Measurements from ENCODE around the gene GUCA1A. TPM values are rescaled to one million over a fixed set of nuclear protein-coding genes. Genes with fewer than 3 reads are reported as not detected.

The GUCA1A gene
- total RNA-seq, 4 donors from 2014 or later: 0.83 TPM; not detected in 3

DNA sequence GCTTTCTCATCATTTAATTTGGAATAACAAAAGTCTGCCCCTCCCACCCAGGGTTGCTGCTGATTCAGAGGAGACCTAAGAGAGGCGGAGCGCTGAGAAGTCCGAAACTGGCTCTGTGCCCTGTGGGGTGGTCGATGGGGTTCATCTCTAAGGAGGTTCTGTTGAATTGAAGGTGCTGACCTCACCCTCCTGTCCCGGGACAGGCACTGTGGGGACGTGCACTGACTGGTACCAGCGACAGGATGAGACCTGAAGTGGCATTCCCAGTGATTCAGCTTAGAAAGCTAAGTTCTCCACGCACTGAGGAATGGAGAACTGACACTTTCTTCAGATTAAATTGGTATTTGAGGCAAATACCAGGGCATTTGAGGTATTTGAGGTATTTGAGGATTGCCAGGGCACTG is 20.3 kb downstream of the GUCA1A start:
- Histone ChIP-seq H3K4me1 (no peaks in the 10 kb centered on the region), H3K27ac (no peak overlapping the region), H3K27me3 (no peaks in the 10 kb centered on the region), H3K36me3 (no peaks in the 10 kb centered on the region), H3K4me3 (no peak overlapping the region), H3K9me3 (no peaks in the 10 kb centered on the region)
- intact Hi-C loops (cut with DNase I; ENCODE audit: low total_unique reads): no loop called here
- DNase-seq: no peak
- TF ChIP-seq, protein P1, sequence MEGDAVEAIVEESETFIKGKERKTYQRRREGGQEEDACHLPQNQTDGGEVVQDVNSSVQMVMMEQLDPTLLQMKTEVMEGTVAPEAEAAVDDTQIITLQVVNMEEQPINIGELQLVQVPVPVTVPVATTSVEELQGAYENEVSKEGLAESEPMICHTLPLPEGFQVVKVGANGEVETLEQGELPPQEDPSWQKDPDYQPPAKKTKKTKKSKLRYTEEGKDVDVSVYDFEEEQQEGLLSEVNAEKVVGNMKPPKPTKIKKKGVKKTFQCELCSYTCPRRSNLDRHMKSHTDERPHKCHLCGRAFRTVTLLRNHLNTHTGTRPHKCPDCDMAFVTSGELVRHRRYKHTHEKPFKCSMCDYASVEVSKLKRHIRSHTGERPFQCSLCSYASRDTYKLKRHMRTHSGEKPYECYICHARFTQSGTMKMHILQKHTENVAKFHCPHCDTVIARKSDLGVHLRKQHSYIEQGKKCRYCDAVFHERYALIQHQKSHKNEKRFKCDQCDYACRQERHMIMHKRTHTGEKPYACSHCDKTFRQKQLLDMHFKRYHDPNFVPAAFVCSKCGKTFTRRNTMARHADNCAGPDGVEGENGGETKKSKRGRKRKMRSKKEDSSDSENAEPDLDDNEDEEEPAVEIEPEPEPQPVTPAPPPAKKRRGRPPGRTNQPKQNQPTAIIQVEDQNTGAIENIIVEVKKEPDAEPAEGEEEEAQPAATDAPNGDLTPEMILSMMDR (IDR thresholded peaks at IDR 0.05): no peak
- no peak for TF ChIP-seq POLR2A (IDR thresholded peaks at IDR 0.05)

DNA sequence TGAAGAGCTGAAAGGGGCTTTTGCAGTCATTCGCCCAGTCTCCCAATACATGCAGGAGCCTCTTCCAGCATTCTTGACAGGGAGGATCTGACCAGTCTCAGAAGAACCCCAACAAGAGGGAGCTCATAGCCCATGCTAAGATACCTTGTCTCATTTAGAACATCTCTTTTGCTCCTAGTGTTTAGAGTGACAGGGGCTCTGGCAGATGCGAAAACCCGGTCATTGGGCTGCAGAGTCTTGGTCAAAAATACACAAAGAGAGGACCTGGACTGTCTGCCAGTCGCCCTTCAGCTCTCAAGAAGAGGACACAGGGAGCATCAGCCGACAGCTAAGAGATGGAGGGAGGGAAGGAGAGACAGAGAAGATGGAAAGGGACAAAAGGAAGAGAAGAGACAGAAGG is 20.9 kb downstream of the GUCA1A start:
- no peak overlapping the region for H3K27ac ChIP-seq
- H3K9me3 ChIP-seq: no peaks in the 10 kb centered on the region
- H3K4me3 ChIP-seq: no peak overlapping the region
- TF ChIP-seq POLR2A (IDR thresholded peaks at IDR 0.05): no peak
- TF ChIP-seq, protein P1 (IDR thresholded peaks at IDR 0.05): no peak
- intact Hi-C loops (cut with DNase I; ENCODE audit: low total_unique reads): no loop called here
- DNase-seq: no peak
- no peaks in the 10 kb centered on the region for H3K27me3 ChIP-seq
- H3K4me1 ChIP-seq: no peaks in the 10 kb centered on the region
- no peaks in the 10 kb centered on the region for H3K36me3 ChIP-seq

DNA sequence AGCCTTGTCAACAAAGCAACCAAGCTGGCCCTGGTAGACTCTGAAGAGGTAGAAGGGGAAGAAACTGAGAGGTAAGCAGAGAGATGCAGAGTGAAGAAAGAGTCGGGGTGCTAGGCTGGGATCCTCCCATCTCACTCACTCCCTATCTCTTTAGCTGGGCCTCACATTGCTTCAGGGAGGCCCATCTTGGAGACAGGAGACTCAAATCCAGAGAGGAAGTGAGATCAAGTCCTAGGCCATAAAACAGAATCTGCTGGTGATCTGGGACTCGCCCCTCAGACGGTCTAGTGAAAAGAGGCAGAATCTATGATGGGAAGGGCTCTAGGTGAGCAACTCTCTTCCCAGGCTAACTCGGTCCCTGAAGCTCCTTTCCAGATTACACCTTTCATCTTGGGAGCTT is 22.3 kb downstream of the GUCA1A start:
- intact Hi-C loops (cut with DNase I; ENCODE audit: low total_unique reads): no loop called here
- Histone ChIP-seq H3K27ac (no peak overlapping the region), H3K4me1 (no peaks in the 10 kb centered on the region), H3K36me3 (no peaks in the 10 kb centered on the region), H3K9me3 (no peaks in the 10 kb centered on the region), H3K27me3 (no peaks in the 10 kb centered on the region), H3K4me3 (no peak overlapping the region)
- no peak for TF ChIP-seq POLR2A (IDR thresholded peaks at IDR 0.05)
- TF ChIP-seq, protein P1 (IDR thresholded peaks at IDR 0.05): no peak
- DNase-seq: no peak

DNA sequence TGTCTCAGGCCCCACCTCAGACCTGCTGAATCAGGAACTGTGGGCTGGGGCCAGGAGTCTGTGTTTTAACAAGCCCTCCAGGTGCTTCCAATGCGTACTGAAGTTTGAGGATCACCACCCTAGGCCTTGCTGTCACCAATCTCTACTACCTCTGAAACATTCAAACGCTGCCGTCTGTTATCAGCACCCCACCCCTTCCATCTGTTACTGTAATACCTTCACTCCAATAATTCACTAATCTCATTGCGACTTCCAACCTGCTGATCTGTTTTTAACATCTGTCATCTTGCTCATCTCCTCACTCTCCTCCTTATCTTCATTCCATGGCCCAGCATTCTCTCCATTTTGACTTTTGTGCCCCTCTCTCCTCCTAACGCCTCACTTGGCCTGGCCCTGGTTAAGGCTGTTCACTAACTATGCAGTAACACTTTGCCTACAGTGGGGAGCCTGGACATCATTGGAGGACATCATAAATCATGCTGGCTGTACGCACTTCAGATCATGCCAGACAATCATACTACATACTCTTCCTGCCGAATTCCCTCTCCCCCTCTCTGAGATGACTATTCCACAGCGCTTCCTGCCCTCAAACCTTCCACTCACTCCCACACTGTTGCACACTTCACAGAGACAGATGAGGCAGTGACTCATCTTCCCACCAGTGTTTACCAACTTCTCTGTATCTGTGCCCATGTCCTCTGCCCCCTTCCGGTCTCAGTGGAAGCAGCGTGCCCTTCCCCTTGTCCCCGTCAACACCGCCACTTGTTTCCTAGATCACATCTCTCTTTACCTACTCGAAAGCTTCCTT is 24.6 kb downstream of the GUCA1A start:
- no peak for TF ChIP-seq POLR2A (IDR thresholded peaks at IDR 0.05)
- TF ChIP-seq, protein P1 (IDR thresholded peaks at IDR 0.05): peak in 1 of 4 experiments; percentile 31
- H3K27me3 ChIP-seq: no peaks in the 10 kb centered on the region
- intact Hi-C loops (cut with DNase I; ENCODE audit: low total_unique reads): no loop called here
- no peaks in the 10 kb centered on the region for H3K4me1 ChIP-seq
- DNase-seq: peak; percentile 28 to 70
- no peaks in the 10 kb centered on the region for H3K36me3 ChIP-seq
- H3K9me3 ChIP-seq: no peaks in the 10 kb centered on the region
- H3K4me3 ChIP-seq: no peak overlapping the region
- H3K27ac ChIP-seq: peak overlapping the region; percentile 73 to 80

DNA sequence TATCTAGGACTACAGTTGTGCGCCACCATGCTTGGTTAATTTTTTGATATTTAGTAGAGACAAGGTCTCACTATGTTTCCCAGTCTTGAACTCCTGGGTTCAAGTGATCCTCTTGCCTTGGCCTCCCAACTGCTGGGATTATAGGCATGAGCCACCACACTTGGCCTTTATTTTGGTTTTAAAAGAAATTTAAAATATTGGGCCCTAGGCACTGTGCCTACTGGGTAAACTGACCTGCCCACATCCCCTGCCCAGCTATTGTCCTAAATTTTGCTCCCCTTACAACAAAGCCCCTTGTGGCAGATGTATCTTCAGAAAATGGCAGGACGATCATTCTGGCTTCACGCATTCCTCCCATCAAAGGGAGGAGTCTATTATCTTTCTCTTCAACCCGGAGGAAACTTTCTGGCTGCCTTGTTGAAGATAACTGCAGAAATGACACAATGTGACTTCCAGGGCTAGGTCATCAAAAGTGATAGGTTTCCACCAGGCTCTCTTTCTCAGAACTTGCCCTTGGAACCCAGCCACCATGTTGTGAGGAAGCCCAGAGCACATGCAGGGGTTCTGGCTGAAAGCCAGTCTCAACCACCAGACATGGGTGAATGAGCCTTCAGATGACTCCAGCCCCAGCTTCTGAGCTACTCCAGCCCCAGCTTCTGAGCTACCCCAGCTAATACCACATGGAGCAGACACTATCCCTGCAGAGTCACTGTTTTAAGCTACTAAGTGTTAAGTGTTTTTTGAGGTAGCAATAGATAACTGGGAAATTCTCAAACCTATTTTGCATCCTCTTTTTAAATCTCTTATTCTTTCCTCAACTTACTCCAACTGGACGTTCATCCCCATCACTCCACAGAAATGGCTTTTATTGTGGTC is 26.2 kb downstream of the GUCA1A start:
- Histone ChIP-seq H3K4me3 (no peak overlapping the region), H3K27ac (peak overlapping the region; percentile 73 to 80), H3K27me3 (no peaks in the 10 kb centered on the region), H3K9me3 (no peaks in the 10 kb centered on the region), H3K4me1 (no peaks in the 10 kb centered on the region), H3K36me3 (no peaks in the 10 kb centered on the region)
- intact Hi-C loops (cut with DNase I; ENCODE audit: low total_unique reads): no loop called here
- DNase-seq: peak in 1 of 2 donors; percentile 36
- TF ChIP-seq, protein P1 (IDR thresholded peaks at IDR 0.05): no peak
